Muscle of back (tissue), 13 donors: Measurements from ENCODE around the gene ENTHD1. TPM values are rescaled to one million over a fixed set of nuclear protein-coding genes. Genes with fewer than 3 reads are reported as not detected.

Experiments
- DNase-seq, 3 donors: peaks; one replicate each; pipeline versions ENCODE4 v3.0.0 to v3.0.0-alpha.2; 2013
- long read RNA-seq, 9 donors: transcript quantifications; one replicate each; lab custom pipeline, GENCODE V29; 2026
- polyA plus RNA-seq, 10 donors: library from polyadenylated mRNA; unstranded; fragments of 120-200 nt; gene quantifications; one replicate each; pipeline ENCODE4 v1.2.1, GENCODE V29; 2013; ENCODE audit not compliant: insufficient read length in 10 of 10

The ENTHD1 gene
- polyA plus RNA-seq = not detected
- long read RNA-seq, donor 1 = 0 reads
- long read RNA-seq, donor 2 = 0 reads
- long read RNA-seq, donor 3 = 0 reads
- long read RNA-seq, donor 4 = 0 reads
- long read RNA-seq, donor 5 = 0 reads
- long read RNA-seq, donor 6 = 0 reads
- long read RNA-seq, donor 7 = 0 reads
- long read RNA-seq, donor 8 = 0 reads
- long read RNA-seq, donor 9 = 0 reads

GRCh38 chr22:39893526-39893925, at the start of gene ENTHD1:
Gene ENTHD1, minus strand, starts transcription at chr22:39893760. Its CDS starts 6,012 bp downstream, at chr22:39887748.
- no peak for DNase-seq

- no peak for DNase-seq
These were observed 49.8 kb upstream of the ENTHD1 start for GRCh38 chr22:39943337-39943736.

GRCh38 chr22:39942439-39943230, 49.1 kb upstream of the ENTHD1 start:
- no peak for DNase-seq

GRCh38 chr22:39941601-39942000, 48.0 kb upstream of the ENTHD1 start:
- DNase-seq = no peak

GRCh38 chr22:39940757-39941305, 47.3 kb upstream of the ENTHD1 start:
- no peak for DNase-seq

- DNase-seq = no peak
These were observed 46.3 kb upstream of the ENTHD1 start for GRCh38 chr22:39939830-39940229.

GRCh38 chr22:39938509-39939111, 45.0 kb upstream of the ENTHD1 start:
- no peak for DNase-seq

- DNase-seq = no peak
These were observed 44.3 kb upstream of the ENTHD1 start for GRCh38 chr22:39937906-39938305.

GRCh38 chr22:39936523-39937145, 43.1 kb upstream of the ENTHD1 start:
- DNase-seq = no peak

- DNase-seq = no peak
These were observed 42.1 kb upstream of the ENTHD1 start for GRCh38 chr22:39935612-39936011.

GRCh38 chr22:39935116-39935515, 41.6 kb upstream of the ENTHD1 start:
- DNase-seq = no peak

GRCh38 chr22:39933741-39934140, 40.2 kb upstream of the ENTHD1 start:
- no peak for DNase-seq

GRCh38 chr22:39932918-39933649, 39.5 kb upstream of the ENTHD1 start:
- DNase-seq = no peak

- no peak for DNase-seq
These were observed 38.6 kb upstream of the ENTHD1 start for GRCh38 chr22:39932166-39932565.

GRCh38 chr22:39931251-39931650, 37.7 kb upstream of the ENTHD1 start:
- no peak for DNase-seq

GRCh38 chr22:39928536-39929520, 35.3 kb upstream of the ENTHD1 start:
- DNase-seq = no peak

GRCh38 chr22:39927544-39927943, 34.0 kb upstream of the ENTHD1 start:
- DNase-seq = no peak

GRCh38 chr22:39926753-39927152, 33.2 kb upstream of the ENTHD1 start:
- DNase-seq = no peak

GRCh38 chr22:39925909-39926679, 32.5 kb upstream of the ENTHD1 start:
- no peak for DNase-seq
